IPS-18a (cell line): ENCODE results near the gene NOTCH1.

Source experiments
- H3K27ac ChIP-seq: one replicate; pipeline ENCODE4 v1.5.1; 2013; ENCODE audit warnings: low read length
- H3K27me3 ChIP-seq: one replicate; pipeline ENCODE4 v1.6.1; 2013; ENCODE audit warnings: mild to moderate bottlenecking, low read length; ENCODE audit not compliant: control insufficient read depth, insufficient read depth
- H3K36me3 ChIP-seq: one replicate; pipeline ENCODE4 v1.6.1; 2013; ENCODE audit warnings: low read depth, low read length; ENCODE audit not compliant: control insufficient read depth
- H3K4me1 ChIP-seq: one replicate; pipeline ENCODE4 v1.6.1; 2013; ENCODE audit warnings: low read depth, low read length; ENCODE audit not compliant: control insufficient read depth
- H3K4me3 ChIP-seq: one replicate; pipeline ENCODE4 v1.5.1; 2013; ENCODE audit warnings: low read length
- H3K9ac ChIP-seq: one replicate; pipeline ENCODE4 v1.6.1; 2013; ENCODE audit warnings: mild to moderate bottlenecking, low read length, moderate library complexity
- H3K9me3 ChIP-seq: one replicate; pipeline ENCODE4 v1.6.1; 2013; ENCODE audit warnings: low read depth, low read length; ENCODE audit not compliant: control insufficient read depth

The NOTCH1 gene

DNA sequence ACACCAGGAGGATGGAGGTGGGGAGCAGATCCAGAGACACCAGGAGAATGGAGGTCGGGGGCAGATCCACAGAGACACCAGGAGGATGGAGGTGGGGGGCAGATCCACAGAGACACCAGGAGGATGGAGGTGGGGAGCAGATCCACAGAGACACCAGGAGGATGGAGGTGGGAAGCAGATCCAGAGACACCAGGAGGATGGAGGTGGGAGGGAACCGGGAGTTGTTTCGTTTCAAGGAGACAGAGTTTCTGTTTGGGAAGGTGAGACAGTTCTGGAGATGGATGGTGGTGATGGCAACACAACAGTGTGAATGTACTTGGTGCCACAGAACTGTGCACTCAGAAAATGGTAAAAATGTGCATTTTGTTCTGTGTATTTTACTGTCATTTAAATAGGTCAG lies 97.2 kb downstream of the NOTCH1 start:
- Histone ChIP-seq H3K4me3 (no peak overlapping the region), H3K9ac (no peak overlapping the region), H3K4me1 (no peaks in the 10 kb centered on the region), H3K27ac (no peak overlapping the region), H3K27me3 (no peaks in the 10 kb centered on the region), H3K36me3 (peaks cover 84% of the 10 kb centered on the region), H3K9me3 (no peaks in the 10 kb centered on the region)

DNA sequence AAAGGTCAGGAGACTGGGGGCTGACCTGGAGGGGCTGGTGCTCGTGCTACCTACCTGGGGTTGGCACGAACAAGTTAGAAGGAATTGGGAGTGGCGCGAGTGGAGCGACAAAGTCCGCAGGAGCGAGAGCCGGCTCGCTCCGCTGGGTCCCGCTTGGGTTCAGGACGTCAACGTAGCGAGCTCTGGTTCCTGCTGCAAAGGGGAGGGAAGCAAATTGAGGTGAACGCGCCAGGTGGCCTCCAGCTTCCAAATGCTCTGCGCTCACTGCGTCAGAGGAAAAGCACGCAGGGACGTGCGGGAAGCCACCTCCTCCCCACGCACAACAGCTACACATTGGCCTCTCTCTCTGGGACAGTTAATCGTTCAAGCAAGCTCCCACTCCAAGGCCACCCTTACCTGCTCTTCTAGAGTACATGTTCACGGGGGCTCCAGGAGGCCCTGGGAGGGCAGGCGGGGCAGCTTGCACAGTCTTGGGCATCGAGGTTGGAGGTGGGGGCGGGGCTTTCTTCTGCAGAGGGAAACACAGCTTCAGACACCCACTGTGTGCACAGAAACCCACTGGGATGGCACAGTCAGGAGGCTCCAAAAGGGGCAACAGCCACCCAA lies 98.6 kb downstream of the NOTCH1 start:
- H3K4me3 ChIP-seq = no peak overlapping the region
- H3K9me3 ChIP-seq = no peaks in the 10 kb centered on the region
- no peaks in the 10 kb centered on the region for H3K27me3 ChIP-seq
- no peak overlapping the region for H3K27ac ChIP-seq
- H3K36me3 ChIP-seq = peaks cover 88% of the 10 kb centered on the region
- no peak overlapping the region for H3K9ac ChIP-seq
- H3K4me1 ChIP-seq = no peaks in the 10 kb centered on the region

- no peak overlapping the region for H3K9ac ChIP-seq
- H3K27me3 ChIP-seq = no peaks in the 10 kb centered on the region
- peaks cover 90% of the 10 kb centered on the region for H3K36me3 ChIP-seq
- no peaks in the 10 kb centered on the region for H3K4me1 ChIP-seq
- no peak overlapping the region for H3K27ac ChIP-seq
- no peak overlapping the region for H3K4me3 ChIP-seq
- H3K9me3 ChIP-seq = no peaks in the 10 kb centered on the region
Measured at GRCh38 chr9:136445799-136446198, 100.0 kb downstream of the NOTCH1 start.
